Right atrium auricular region (tissue), 2 donors: ENCODE results near the gene PHF24. TPM values are rescaled to one million over a fixed set of nuclear protein-coding genes. Genes with fewer than 3 reads are reported as not detected.
A peak's percentile ranks its signal among the peaks of the same experiment; 100 is the strongest.

Experiments used
- DNase-seq: peaks from one replicate; pipeline ENCODE4 v3.0.0-alpha.2; 2019; ENCODE audit warnings: low spot score
- H3K27ac ChIP-seq, 2 donors: fragments of 200-600 bp; sonication (generic); 1 replicate in 1 of 2; 2 replicates in 1 of 2; pipeline ENCODE4 v1.5.1; 2016 to 2019
- H3K27me3 ChIP-seq, 2 donors: fragments of 200-600 bp; sonication (generic); one replicate each; pipeline versions ENCODE4 v1.5.1 to v1.6.0; 2017 to 2019
- H3K36me3 ChIP-seq: fragments of 200-600 bp; sonication (generic); one replicate; pipeline ENCODE4 v1.5.1; 2016
- H3K4me1 ChIP-seq, 2 donors: fragments of 200-600 bp; sonication (generic); one replicate each; pipeline versions ENCODE4 v1.5.1 to v1.6.0; 2017 to 2019
- H3K4me3 ChIP-seq, 2 donors: fragments of 200-600 bp; sonication (generic); 1 replicate in 1 of 2; 2 replicates in 1 of 2; pipeline ENCODE4 v1.5.1; 2017 to 2019; ENCODE audit warnings: mild to moderate bottlenecking in 1 of 2, moderate library complexity in 1 of 2
- H3K9me3 ChIP-seq, 2 donors: fragments of 200-600 bp; sonication (generic); one replicate each; pipeline ENCODE4 v1.5.1; 2019
- CTCF ChIP-seq, 2 donors: fragments of 200-600 bp; sonication (generic); IDR thresholded peaks; one replicate each; pipeline ENCODE4 v1.5.1; 2019; ENCODE audit warnings: antibody characterized with exemption in 2 of 2
- total RNA-seq, 2 donors: library from RNA; depleted of rRNA; stranded (reverse); fragments of >200 nt; gene quantifications; one replicate each; pipeline ENCODE4 v1.1.0, GENCODE V29; 2016

PHF24 gene
- total RNA-seq, 2 donors from 2014 or later: 0.67 TPM; not detected in 1

- peaks cover 3 to 72% of the 10 kb centered on the region in 2 donors for H3K4me1 ChIP-seq
- DNase-seq: peak; percentile 79
- no peaks in the 10 kb centered on the region for H3K27me3 ChIP-seq
- H3K27ac ChIP-seq: peak overlapping the region; percentile 99 to 100
- H3K9me3 ChIP-seq: no peaks in the 10 kb centered on the region
- H3K4me3 ChIP-seq: peak overlapping the region in 1 of 2 donors; percentile 27
- peaks cover 20% of the 10 kb centered on the region for H3K36me3 ChIP-seq
- no peak for TF ChIP-seq CTCF (IDR thresholded peaks at IDR 0.05)
Observed at GRCh38 chr9:34994900-34995669, 37.0 kb downstream of the PHF24 start.

- Histone ChIP-seq H3K27ac (peak overlapping the region; percentile 99 to 100), H3K4me1 (peaks cover 3 to 66% of the 10 kb centered on the region in 2 donors), H3K4me3 (no peak overlapping the region), H3K27me3 (no peaks in the 10 kb centered on the region), H3K36me3 (peaks cover 20% of the 10 kb centered on the region), H3K9me3 (no peaks in the 10 kb centered on the region)
- peak; percentile 54 for DNase-seq
- no peak for TF ChIP-seq CTCF (IDR thresholded peaks at IDR 0.05)
Observed at GRCh38 chr9:34995670-34996060, 37.6 kb downstream of the PHF24 start.

- Histone ChIP-seq H3K4me3 (no peak overlapping the region), H3K27me3 (no peaks in the 10 kb centered on the region), H3K4me1 (peaks cover 3 to 59% of the 10 kb centered on the region in 2 donors), H3K36me3 (peaks cover 20% of the 10 kb centered on the region), H3K27ac (peak overlapping the region; percentile 99 to 100), H3K9me3 (no peaks in the 10 kb centered on the region)
- no peak for TF ChIP-seq CTCF (IDR thresholded peaks at IDR 0.05)
- peak; percentile 57 for DNase-seq
Observed at GRCh38 chr9:34996181-34996904, 38.3 kb downstream of the PHF24 start.

DNA sequence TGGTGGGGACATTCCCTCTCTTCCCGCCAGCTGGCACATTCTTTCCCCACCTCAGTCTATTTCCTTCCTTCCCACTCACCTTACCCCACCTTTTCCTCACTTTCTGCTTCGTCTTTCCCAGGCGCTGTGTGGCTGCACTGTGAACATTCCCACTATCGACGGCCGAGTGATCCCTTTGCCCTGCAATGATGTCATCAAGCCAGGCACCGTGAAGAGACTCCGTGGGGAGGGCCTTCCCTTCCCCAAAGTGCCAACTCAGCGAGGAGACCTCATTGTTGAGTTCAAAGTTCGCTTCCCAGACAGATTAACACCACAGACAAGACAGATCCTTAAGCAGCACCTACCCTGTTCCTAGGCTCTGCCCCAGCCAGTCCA, 38.8 kb downstream of the PHF24 start:
- H3K4me1 ChIP-seq: peaks cover 3 to 54% of the 10 kb centered on the region in 2 donors
- H3K4me3 ChIP-seq: no peak overlapping the region
- peak; percentile 38 for DNase-seq
- H3K27me3 ChIP-seq: no peaks in the 10 kb centered on the region
- H3K27ac ChIP-seq: peak overlapping the region; percentile 99 to 100
- no peak for TF ChIP-seq CTCF (IDR thresholded peaks at IDR 0.05)
- H3K9me3 ChIP-seq: no peaks in the 10 kb centered on the region
- peaks cover 20% of the 10 kb centered on the region for H3K36me3 ChIP-seq

DNA sequence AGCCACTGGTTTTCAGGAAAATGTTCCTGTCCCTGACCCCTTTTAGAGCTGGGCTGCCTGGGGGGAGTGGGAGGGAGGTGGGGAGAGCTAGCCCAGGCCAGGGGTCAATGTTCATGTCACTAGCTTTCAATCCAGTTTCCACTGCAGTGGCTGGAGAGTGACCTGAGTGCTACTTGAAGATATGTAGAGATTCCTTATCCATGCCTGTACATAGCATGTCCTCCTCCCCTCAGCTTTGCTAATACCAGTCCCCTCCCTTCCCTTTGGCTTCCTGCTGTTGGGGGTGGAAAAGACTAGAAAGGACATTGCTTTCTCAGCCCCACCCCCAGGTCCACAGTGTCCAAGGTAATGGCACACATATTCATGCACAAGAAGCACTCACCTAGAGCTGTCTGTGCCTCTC, 39.3 kb downstream of the PHF24 start:
- H3K27ac ChIP-seq: peak overlapping the region; percentile 99 to 100
- no peak for TF ChIP-seq CTCF (IDR thresholded peaks at IDR 0.05)
- H3K9me3 ChIP-seq: no peaks in the 10 kb centered on the region
- peaks cover 0 to 49% of the 10 kb centered on the region in 2 donors for H3K4me1 ChIP-seq
- H3K4me3 ChIP-seq: no peak overlapping the region
- DNase-seq: no peak
- no peaks in the 10 kb centered on the region for H3K27me3 ChIP-seq
- peaks cover 20% of the 10 kb centered on the region for H3K36me3 ChIP-seq
